Panc1 (cell line): ENCODE data around the gene EFNA1. TPM values are rescaled to one million over a fixed set of nuclear protein-coding genes. Genes with fewer than 3 reads are reported as not detected.
"Not testable (repeated sequence)": the region's sequence is repeated elsewhere in the genome, so short reads cannot be mapped to it uniquely, and the experiment has no call there.

ENCODE experiments used
- ATAC-seq: fragments of 200-7000 bp; cut with Tn5 transposase; 2 replicates; pipeline ENCODE4 v1.9.1; 2020; ENCODE audit warnings: mild to moderate bottlenecking, moderate library complexity
- BruUV-seq: library from RNA; stranded (reverse); fragments of 400-500 nt; replicated peaks from 2 replicates; lab custom pipeline; 2021; lab: Mats Ljungman, UMichigan
- CTCF ChIA-PET: fragments of 300-600 bp; sonication (Branson Sonifier 250); formaldehyde crosslinking; loops from one replicate; lab custom pipeline; 2022; ENCODE audit warnings: antibody characterized with exemption; lab: Charles Lee
- POLR2A ChIA-PET: fragments of 300-600 bp; sonication (Branson Sonifier 250); formaldehyde crosslinking; loops from one replicate; lab custom pipeline; 2022; ENCODE audit warnings: antibody characterized with exemption; lab: Charles Lee
- DNase-seq: peaks from one replicate; pipeline ENCODE4 v3.0.0-alpha.2; 2010; ENCODE audit warnings: low read depth, low spot score
- H3K27ac ChIP-seq: 2 replicates; pipeline ENCODE4 v1.5.1; 2011; ENCODE audit warnings: mild to moderate bottlenecking, low read length, inconsistent platforms
- H3K27me3 ChIP-seq: fragments of 200-500 bp; sonication (Bioruptor generic); 2 replicates; pipeline ENCODE4 v1.6.0; 2014; ENCODE audit warnings: low read length, inconsistent platforms; ENCODE audit not compliant: control insufficient read depth, insufficient read depth
- H3K36me3 ChIP-seq: fragments of 200-500 bp; sonication (Bioruptor generic); 2 replicates; pipeline ENCODE4 v1.5.1; 2014; ENCODE audit warnings: inconsistent platforms, mild to moderate bottlenecking, low read length, moderate library complexity; ENCODE audit not compliant: control insufficient read depth, insufficient read depth
- H3K4me1 ChIP-seq: 2 replicates; pipeline ENCODE4 v1.5.1; 2011; ENCODE audit warnings: inconsistent platforms, mild to moderate bottlenecking, low read length, moderate library complexity; ENCODE audit not compliant: control insufficient read depth, insufficient read depth
- H3K4me3 ChIP-seq, 2 experiments: 2 replicates each; pipeline ENCODE4 v1.5.1; 2011 to 2012; ENCODE audit warnings: low read depth in 2 of 2, low read length in 2 of 2, mild to moderate bottlenecking in 2 of 2, inconsistent platforms in 1 of 2, moderate library complexity in 1 of 2
- H3K9me3 ChIP-seq: fragments of 200-500 bp; sonication (Bioruptor generic); 2 replicates; pipeline ENCODE4 v1.5.1; 2014; ENCODE audit warnings: low read depth, mild to moderate bottlenecking, inconsistent platforms, low read length, moderate library complexity; ENCODE audit not compliant: control insufficient read depth, insufficient read depth
- POLR2AphosphoS5 ChIP-seq: IDR thresholded peaks from 2 replicates; pipeline ENCODE4 v1.6.1; 2012; ENCODE audit warnings: mild to moderate bottlenecking, low read depth, low read length, moderate library complexity
- SIN3A ChIP-seq: IDR thresholded peaks from 2 replicates; pipeline ENCODE4 v1.6.1; 2012; ENCODE audit warnings: low read depth, mild to moderate bottlenecking, low read length, moderate library complexity, borderline replicate concordance; ENCODE audit not compliant: insufficient read depth
- TCF7L2 ChIP-seq: IDR thresholded peaks from 2 replicates; pipeline ENCODE4 v1.6.1; 2011; ENCODE audit warnings: mild to moderate bottlenecking, low read depth, low read length, inconsistent platforms
- in situ Hi-C: cut with HindIII; loops from 2 replicates; pipeline ENCODE4 v1.10.0; 2016; ENCODE audit warnings: low sequenced_read_pairs, low pct_unique_long_range_greater_than_20kb
- intact Hi-C: fragments of 100-400 bp; cut with micrococcal nuclease; formaldehyde crosslinking; loops from one replicate; pipeline ENCODE4 v1.10.0; 2022; ENCODE audit not compliant: unreplicated experiment
- total RNA-seq: library from RNA; stranded (reverse); gene quantifications from one replicate; pipeline ENCODE4 v1.2.1, GENCODE V29; 2021; ENCODE audit not compliant: unreplicated experiment
- TF ChIP-seq, protein P1 (sequence below), 2 experiments: IDR thresholded peaks; 2 replicates each; pipeline ENCODE4 v1.6.1; 2011 to 2012; ENCODE audit warnings: low read depth in 2 of 2, control low read depth in 1 of 2, low read length in 1 of 2, mild to moderate bottlenecking in 1 of 2, moderate library complexity in 1 of 2; ENCODE audit not compliant: insufficient read depth in 1 of 2
- TF ChIP-seq, protein P2 (sequence below): fragments of 450-650 bp; IDR thresholded peaks from 2 replicates; pipeline ENCODE4 v1.5.1; 2017; ENCODE audit warnings: mild to moderate bottlenecking

EFNA1 gene
- total RNA-seq, 1 experiment from 2014 or later, result 23.8 TPM

DNA sequence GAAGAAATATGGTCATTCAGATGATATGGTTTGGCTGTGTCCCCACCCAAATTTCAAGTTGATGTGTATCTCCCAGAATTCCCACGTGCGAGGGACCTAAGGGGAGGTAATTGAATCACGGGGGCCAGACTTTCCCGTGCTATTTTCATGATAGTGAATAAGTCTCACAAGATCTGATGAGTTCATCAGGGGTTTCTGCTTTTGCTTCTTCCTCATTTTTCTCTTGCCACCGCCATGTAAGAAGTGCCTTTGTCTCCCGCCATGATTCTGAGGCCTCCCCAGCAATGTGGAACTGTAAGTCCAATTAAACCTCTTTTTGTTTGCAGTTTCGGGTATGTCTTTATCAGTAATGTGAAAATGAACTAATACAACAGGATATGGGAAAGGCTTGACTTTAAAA lies 14.1 kb downstream of the EFNA1 start:
- ChIA-PET POLR2A (no interaction called here), CTCF (no interaction called here)
- H3K9me3 ChIP-seq, result no peaks in the 10 kb centered on the region
- no peaks in the 10 kb centered on the region for H3K36me3 ChIP-seq
- intact Hi-C loops (no loop called here), in situ Hi-C loops (no loop called here)
- no peak overlapping the region for H3K4me3 ChIP-seq
- H3K27me3 ChIP-seq, result no peaks in the 10 kb centered on the region
- H3K4me1 ChIP-seq, result peaks cover 18% of the 10 kb centered on the region
- TF ChIP-seq TCF7L2, result no peak
- TF ChIP-seq, protein P1, sequence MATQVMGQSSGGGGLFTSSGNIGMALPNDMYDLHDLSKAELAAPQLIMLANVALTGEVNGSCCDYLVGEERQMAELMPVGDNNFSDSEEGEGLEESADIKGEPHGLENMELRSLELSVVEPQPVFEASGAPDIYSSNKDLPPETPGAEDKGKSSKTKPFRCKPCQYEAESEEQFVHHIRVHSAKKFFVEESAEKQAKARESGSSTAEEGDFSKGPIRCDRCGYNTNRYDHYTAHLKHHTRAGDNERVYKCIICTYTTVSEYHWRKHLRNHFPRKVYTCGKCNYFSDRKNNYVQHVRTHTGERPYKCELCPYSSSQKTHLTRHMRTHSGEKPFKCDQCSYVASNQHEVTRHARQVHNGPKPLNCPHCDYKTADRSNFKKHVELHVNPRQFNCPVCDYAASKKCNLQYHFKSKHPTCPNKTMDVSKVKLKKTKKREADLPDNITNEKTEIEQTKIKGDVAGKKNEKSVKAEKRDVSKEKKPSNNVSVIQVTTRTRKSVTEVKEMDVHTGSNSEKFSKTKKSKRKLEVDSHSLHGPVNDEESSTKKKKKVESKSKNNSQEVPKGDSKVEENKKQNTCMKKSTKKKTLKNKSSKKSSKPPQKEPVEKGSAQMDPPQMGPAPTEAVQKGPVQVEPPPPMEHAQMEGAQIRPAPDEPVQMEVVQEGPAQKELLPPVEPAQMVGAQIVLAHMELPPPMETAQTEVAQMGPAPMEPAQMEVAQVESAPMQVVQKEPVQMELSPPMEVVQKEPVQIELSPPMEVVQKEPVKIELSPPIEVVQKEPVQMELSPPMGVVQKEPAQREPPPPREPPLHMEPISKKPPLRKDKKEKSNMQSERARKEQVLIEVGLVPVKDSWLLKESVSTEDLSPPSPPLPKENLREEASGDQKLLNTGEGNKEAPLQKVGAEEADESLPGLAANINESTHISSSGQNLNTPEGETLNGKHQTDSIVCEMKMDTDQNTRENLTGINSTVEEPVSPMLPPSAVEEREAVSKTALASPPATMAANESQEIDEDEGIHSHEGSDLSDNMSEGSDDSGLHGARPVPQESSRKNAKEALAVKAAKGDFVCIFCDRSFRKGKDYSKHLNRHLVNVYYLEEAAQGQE (IDR thresholded peaks at IDR 0.05; ENCODE audit: insufficient read depth in 1 of 2, low read depth in 2 of 2, low read length in 1 of 2), result no peak
- no peak for TF ChIP-seq SIN3A
- TF ChIP-seq, protein P2, sequence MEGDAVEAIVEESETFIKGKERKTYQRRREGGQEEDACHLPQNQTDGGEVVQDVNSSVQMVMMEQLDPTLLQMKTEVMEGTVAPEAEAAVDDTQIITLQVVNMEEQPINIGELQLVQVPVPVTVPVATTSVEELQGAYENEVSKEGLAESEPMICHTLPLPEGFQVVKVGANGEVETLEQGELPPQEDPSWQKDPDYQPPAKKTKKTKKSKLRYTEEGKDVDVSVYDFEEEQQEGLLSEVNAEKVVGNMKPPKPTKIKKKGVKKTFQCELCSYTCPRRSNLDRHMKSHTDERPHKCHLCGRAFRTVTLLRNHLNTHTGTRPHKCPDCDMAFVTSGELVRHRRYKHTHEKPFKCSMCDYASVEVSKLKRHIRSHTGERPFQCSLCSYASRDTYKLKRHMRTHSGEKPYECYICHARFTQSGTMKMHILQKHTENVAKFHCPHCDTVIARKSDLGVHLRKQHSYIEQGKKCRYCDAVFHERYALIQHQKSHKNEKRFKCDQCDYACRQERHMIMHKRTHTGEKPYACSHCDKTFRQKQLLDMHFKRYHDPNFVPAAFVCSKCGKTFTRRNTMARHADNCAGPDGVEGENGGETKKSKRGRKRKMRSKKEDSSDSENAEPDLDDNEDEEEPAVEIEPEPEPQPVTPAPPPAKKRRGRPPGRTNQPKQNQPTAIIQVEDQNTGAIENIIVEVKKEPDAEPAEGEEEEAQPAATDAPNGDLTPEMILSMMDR, result no peak
- no peak for TF ChIP-seq POLR2AphosphoS5
- BruUV-seq, result no TSS peak
- H3K27ac ChIP-seq, result no peak overlapping the region
- DNase-seq (no peak), ATAC-seq (no peak)

DNA sequence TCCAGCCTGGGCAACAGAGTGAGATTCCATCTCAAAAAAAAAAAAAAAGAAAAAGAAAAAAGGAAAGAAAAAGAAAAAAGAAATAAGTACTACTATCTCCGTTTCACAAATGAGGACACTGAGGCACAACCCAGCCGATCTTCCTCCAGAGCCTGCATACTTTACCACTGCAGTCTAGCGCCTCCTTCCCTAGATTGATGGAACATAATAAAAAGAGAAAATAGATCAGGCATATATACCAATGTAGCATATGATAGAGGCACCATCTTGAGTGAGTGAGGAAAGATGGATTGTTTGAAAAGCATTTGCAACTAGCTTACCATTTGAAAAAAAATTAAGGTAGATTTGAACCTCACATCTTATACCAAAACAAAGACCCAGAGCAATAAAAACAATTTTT lies 17.8 kb downstream of the EFNA1 start:
- H3K27me3 ChIP-seq, result no peaks in the 10 kb centered on the region
- no peaks in the 10 kb centered on the region for H3K36me3 ChIP-seq
- in situ Hi-C loops (no loop called here), intact Hi-C loops (no loop called here)
- H3K4me1 ChIP-seq, result no peaks in the 10 kb centered on the region
- no peak overlapping the region for H3K4me3 ChIP-seq
- ATAC-seq (no peak), DNase-seq (no peak)
- no TSS peak for BruUV-seq
- H3K9me3 ChIP-seq, result no peaks in the 10 kb centered on the region
- TF ChIP-seq, protein P2, result no peak
- TF ChIP-seq POLR2AphosphoS5, result no peak
- no peak for TF ChIP-seq TCF7L2
- no peak for TF ChIP-seq SIN3A
- TF ChIP-seq, protein P1 (IDR thresholded peaks at IDR 0.05; ENCODE audit: insufficient read depth in 1 of 2, low read depth in 2 of 2, low read length in 1 of 2), result no peak
- ChIA-PET POLR2A (no interaction called here), CTCF (interaction anchor here (0.6 kb wide), 1 partner anchor 723 kb away, joined by 7 read pairs; no protein-coding TSS in a partner anchor)
- no peak overlapping the region for H3K27ac ChIP-seq

DNA sequence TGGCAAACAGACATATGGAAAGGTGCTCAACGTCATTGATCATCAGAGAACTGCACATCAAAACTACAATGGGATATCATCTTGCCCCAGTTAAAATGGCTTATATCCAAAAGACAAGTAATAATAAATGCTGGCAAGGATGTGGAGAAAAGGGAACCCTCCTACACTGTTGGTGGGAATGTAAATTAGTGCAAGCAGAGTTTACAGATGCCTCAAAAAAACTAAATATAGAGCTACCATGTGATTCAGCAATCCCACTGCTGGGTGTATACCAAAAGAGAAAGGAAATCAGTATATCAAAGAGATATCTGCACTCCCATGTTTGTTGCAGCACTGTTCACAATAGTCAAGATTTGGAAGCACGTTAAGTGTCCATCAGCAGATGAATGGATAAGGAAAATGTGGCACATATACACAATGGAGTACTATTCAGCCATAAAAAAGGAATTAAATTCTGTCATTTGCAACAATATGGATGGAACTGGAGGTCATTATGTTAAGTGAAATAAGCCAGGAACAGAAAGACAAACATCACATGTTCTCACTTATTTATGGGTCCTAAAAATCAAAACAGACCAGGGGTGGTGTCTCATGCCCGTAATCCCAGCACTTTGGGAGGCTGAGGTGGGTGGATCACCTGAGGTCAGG lies 28.4 kb downstream of the EFNA1 start:
- H3K4me3 ChIP-seq, BruUV-seq, H3K4me1 ChIP-seq, H3K27ac ChIP-seq, H3K27me3 ChIP-seq, H3K36me3 ChIP-seq, in situ Hi-C loops, H3K9me3 ChIP-seq, DNase-seq, ATAC-seq, intact Hi-C loops, CTCF ChIA-PET: not testable (repeated sequence)
- POLR2A ChIA-PET, result interaction anchor here (0.6 kb wide), 1 partner anchor 899 kb away, joined by 3 read pairs; no protein-coding TSS in a partner anchor
